B cell (primary cell): ENCODE data around the gene ZDHHC11. TPM values are rescaled to one million over a fixed set of nuclear protein-coding genes. Genes with fewer than 3 reads are reported as not detected.
"Not testable (repeated sequence)": the region's sequence is repeated elsewhere in the genome, so short reads cannot be mapped to it uniquely, and the experiment has no call there.

Experiments used
- ATAC-seq: fragments of 200-7000 bp; cut with Tn5 transposase; one replicate; pipeline ENCODE4 v1.10.0; 2021; ENCODE audit warnings: low read depth, mild to moderate bottlenecking, moderate number of reproducible peaks, moderate library complexity
- CTCF ChIA-PET: fragments of 350-600 bp; sonication (Branson Sonifier 250); formaldehyde crosslinking; loops from one replicate; lab custom pipeline; 2021; ENCODE audit warnings: antibody characterized with exemption, inconsistent platforms; lab: Charles Lee
- POLR2A ChIA-PET: fragments of 350-600 bp; sonication (Branson Sonifier 250); formaldehyde crosslinking; loops from one replicate; lab custom pipeline; 2021; ENCODE audit warnings: antibody characterized with exemption; lab: Charles Lee
- DNase-seq: peaks from one replicate; pipeline ENCODE4 v3.0.0; 2013
- H2AFZ ChIP-seq: 2 replicates; pipeline ENCODE4 v1.6.1; 2012; ENCODE audit warnings: mild to moderate bottlenecking, low read depth, low read length; ENCODE audit not compliant: insufficient read depth, poor library complexity, severe bottlenecking
- H3K27ac ChIP-seq, 2 donors: 1 replicate in 1 of 2; 2 replicates in 1 of 2; pipeline ENCODE4 v1.5.1; 2012 to 2013; ENCODE audit warnings: low read length in 2 of 2, mild to moderate bottlenecking in 2 of 2, moderate library complexity in 1 of 2
- H3K27me3 ChIP-seq, 4 experiments: fragments of 200-600 bp in 1 of 4; sonication (generic) in 1 of 4; replicated peaks in 1 of 4; 1 replicate in 2 of 4; 2 replicates in 2 of 4; pipeline versions ENCODE4 v1.6.1 to v1.7.0; 2013 to 2016; ENCODE audit warnings: low read length in 3 of 4, mild to moderate bottlenecking in 2 of 4, mixed read lengths in 1 of 4, moderate library complexity in 1 of 4; ENCODE audit not compliant: insufficient read depth in 4 of 4, control insufficient read depth in 3 of 4; ENCODE audit errors: control extremely low read depth in 1 of 4
- H3K36me3 ChIP-seq, 2 experiments: replicated peaks in 1 of 2; 1 replicate in 1 of 2; 2 replicates in 1 of 2; pipeline versions ENCODE4 v1.6.1 to v1.7.1; 2013; ENCODE audit warnings: low read length in 1 of 2; ENCODE audit not compliant: insufficient read depth in 2 of 2, control insufficient read depth in 1 of 2; ENCODE audit errors: control extremely low read depth in 1 of 2, extremely low read depth in 1 of 2
- H3K4me1 ChIP-seq, 2 donors: fragments of 200-600 bp in 1 of 2; sonication (generic) in 1 of 2; 1 replicate in 1 of 2; 2 replicates in 1 of 2; pipeline versions ENCODE4 v1.5.1 to v1.6.1; 2013 to 2017; ENCODE audit warnings: low read length in 2 of 2; ENCODE audit not compliant: control insufficient read depth in 2 of 2, insufficient read depth in 2 of 2
- H3K4me2 ChIP-seq: replicated peaks from 2 replicates; pipeline ENCODE3; 2012; ENCODE audit warnings: mild to moderate bottlenecking, low read depth, low read length; ENCODE audit not compliant: poor library complexity, severe bottlenecking
- H3K4me3 ChIP-seq, 5 experiments: fragments of 200-600 bp in 1 of 5; sonication (generic) in 1 of 5; 1 replicate in 3 of 5; 2 replicates in 2 of 5; pipeline versions ENCODE4 v1.5.1 to v1.7.0; 2011 to 2016; ENCODE audit warnings: low read length in 4 of 5, mild to moderate bottlenecking in 4 of 5, low read depth in 2 of 5, control low read depth in 1 of 5, moderate library complexity in 1 of 5; ENCODE audit not compliant: insufficient read depth in 1 of 5; ENCODE audit errors: control extremely low read depth in 1 of 5, extremely low read depth in 1 of 5
- H3K79me2 ChIP-seq: fragments of 200-600 bp; sonication (generic); one replicate; pipeline ENCODE4 v1.6.0; 2016; ENCODE audit warnings: low read length; ENCODE audit not compliant: control insufficient read depth, insufficient read depth
- H3K9ac ChIP-seq: fragments of 200-600 bp; sonication (generic); 2 replicates; pipeline ENCODE4 v1.6.1; 2017; ENCODE audit warnings: mild to moderate bottlenecking, low read length, moderate library complexity
- H3K9me3 ChIP-seq, 3 donors: one replicate each; pipeline versions ENCODE4 v1.6.1 to v1.7.1; 2013; ENCODE audit warnings: low read length in 2 of 3; ENCODE audit not compliant: control insufficient read depth in 2 of 3, insufficient read depth in 1 of 3; ENCODE audit errors: control extremely low read depth in 1 of 3
- H4K20me1 ChIP-seq: 2 replicates; pipeline ENCODE4 v1.6.0; 2012; ENCODE audit warnings: mild to moderate bottlenecking, low read length; ENCODE audit not compliant: insufficient read depth, control insufficient read depth, poor library complexity, severe bottlenecking
- H3K27ac Mint-ChIP-seq: one replicate; pipeline ENCODE4 v1.8.0; 2021; ENCODE audit warnings: mixed read lengths
- H3K27me3 Mint-ChIP-seq: one replicate; pipeline ENCODE4 v1.8.0; 2021; ENCODE audit warnings: mixed read lengths
- H3K4me1 Mint-ChIP-seq: one replicate; pipeline ENCODE4 v1.8.0; 2021; ENCODE audit warnings: mixed read lengths
- H3K4me3 Mint-ChIP-seq: one replicate; pipeline ENCODE4 v1.8.0; 2021; ENCODE audit warnings: mixed read lengths
- H3K9me3 Mint-ChIP-seq: one replicate; pipeline ENCODE4 v1.8.0; 2022; ENCODE audit warnings: mixed read lengths; ENCODE audit not compliant: insufficient read depth
- WGBS: methylation state at CpG from one replicate; pipeline ENCODE4 v1.1.5; 2013; ENCODE audit warnings: missing lambda C conversion rate; ENCODE audit not compliant: insufficient coverage; 5-methylcytosine and 5-hydroxymethylcytosine counted together
- intact Hi-C: fragments of 100-400 bp; cut with micrococcal nuclease; formaldehyde crosslinking; loops from one replicate; pipeline ENCODE4 v1.10.0; 2022
- polyA plus RNA-seq: library from polyadenylated mRNA; depleted of rRNA; stranded (reverse); fragments of >200 nt; gene quantifications from 2 replicates; pipeline ENCODE4 v1.2.3, GENCODE V29; 2012
- total RNA-seq, 2 donors: library from RNA; stranded (reverse); fragments of 120-200 nt in 1 of 2; gene quantifications; 1 replicate in 1 of 2; 2 replicates in 1 of 2; pipeline versions ENCODE4 v1.2.3 to v1.2.4, GENCODE V29; 2013 to 2022

Gene ZDHHC11
- total and polyA plus RNA-seq, 2 donors (not counting 1 experiment from before 2014, with no cell fraction given) = 0.69 to 3.0 TPM

DNA sequence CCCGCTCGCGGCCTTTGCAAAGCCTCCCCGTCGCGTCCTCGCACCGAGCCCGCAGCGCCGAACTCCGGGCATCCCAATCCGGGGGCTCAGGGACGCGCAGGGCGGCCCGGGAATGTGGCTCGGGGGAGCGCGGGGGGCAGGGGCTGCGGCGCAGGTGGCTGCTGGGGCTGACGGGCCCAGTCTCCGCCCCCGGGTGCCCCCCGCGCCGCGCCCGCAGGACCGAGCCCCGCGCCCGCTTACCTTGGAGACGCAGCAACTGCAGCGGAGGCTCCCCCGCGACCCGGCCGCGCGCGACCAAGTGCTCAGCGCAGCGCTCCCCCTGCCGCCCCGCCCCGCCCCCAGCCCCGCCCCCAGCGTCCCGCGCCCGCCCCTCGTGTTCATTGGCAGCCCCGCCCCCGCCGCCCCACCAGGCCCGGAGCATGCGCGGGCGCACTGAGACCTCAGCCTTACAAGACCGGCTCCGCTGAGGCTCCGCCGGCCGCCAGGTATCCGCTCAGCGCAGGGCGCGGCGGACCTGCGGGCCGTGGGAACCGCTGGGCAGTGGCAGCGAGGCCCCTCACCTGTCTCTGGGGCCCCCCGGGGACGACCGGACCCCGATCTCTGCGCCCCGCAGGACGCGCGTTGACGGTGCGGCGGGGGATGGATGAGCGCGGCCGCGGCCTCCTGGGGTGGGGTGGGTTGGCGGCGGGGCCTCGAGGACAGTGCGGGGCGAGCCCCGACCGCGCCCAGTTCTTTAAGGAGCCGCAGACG lies 66.2 kb downstream of the ZDHHC11 start, which contains the start of gene ZDHHC11B:
TSS of gene ZDHHC11B (minus strand) at position 302 of the 750 bp plus-strand sequence. CDS start 17,810 bp downstream, outside the sequence.
- Mint-ChIP-seq H3K4me3 (peak within 1 kb of the TSS; percentile 83), H3K27ac (peak within 1 kb of the TSS; percentile 56)
- H3K4me2 ChIP-seq = peak within 1 kb of the TSS; percentile 97
- intact Hi-C loops, H3K27ac ChIP-seq, CTCF ChIA-PET, H3K27me3 Mint-ChIP-seq, H3K36me3 ChIP-seq, H3K4me1 Mint-ChIP-seq, H3K9me3 Mint-ChIP-seq, POLR2A ChIA-PET, H3K79me2 ChIP-seq, H4K20me1 ChIP-seq, H3K9me3 ChIP-seq: not testable (repeated sequence)
- peak; percentile 89 for DNase-seq
- peak; percentile 81 for ATAC-seq
- H2AFZ ChIP-seq = peak within 1 kb of the TSS; percentile 96
- H3K4me3 ChIP-seq = peak within 1 kb of the TSS in 4 of 5 experiments; percentile 41 to 65 (median 60)
- peaks cover 12 to 15% of the 10 kb centered on the region in 2 donors for H3K4me1 ChIP-seq
- H3K9ac ChIP-seq = peak within 1 kb of the TSS; percentile 63
- H3K27me3 ChIP-seq = peaks cover 0 to 12% (median 5%) of the 10 kb centered on the region in 4 experiments
- under 1% methylated on average over 99 of the region's 101 CpGs for WGBS

DNA sequence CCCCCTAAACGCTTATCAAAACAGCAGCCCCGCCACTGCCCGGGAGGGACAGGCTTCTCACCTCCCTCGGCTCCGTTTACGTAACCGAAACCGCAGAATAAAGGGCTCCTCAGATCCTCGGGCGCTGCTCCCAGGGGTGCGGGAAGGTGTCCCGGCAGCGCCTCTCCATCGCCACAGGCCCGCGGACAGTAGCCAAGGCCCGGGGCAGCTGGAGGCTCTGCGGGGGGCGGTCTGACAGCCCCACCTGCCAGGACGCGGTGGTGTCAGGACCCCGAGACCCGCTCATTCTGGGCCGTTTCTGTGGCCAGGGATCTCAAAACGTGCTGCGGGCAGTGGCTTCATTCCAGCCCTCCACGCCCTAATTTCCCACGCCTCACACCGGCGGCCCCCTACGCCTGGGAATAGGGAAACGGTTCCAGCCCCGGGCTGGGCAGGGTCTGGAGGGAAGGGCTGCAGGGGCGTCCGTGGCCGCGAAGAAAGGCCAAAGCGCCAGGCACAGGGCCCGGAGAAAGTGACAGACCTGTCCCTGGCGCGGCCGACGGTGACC lies 66.8 kb downstream of the ZDHHC11 start:
- H4K20me1 ChIP-seq, CTCF ChIA-PET, intact Hi-C loops, H3K9me3 Mint-ChIP-seq, POLR2A ChIA-PET, H3K27ac ChIP-seq, H3K4me1 Mint-ChIP-seq, ATAC-seq, H3K27me3 Mint-ChIP-seq, H3K36me3 ChIP-seq, H3K79me2 ChIP-seq, H3K27ac Mint-ChIP-seq, H3K9me3 ChIP-seq: not testable (repeated sequence)
- Histone ChIP-seq H3K4me2 (peak overlapping the region; percentile 97), H3K27me3 (peaks cover 0 to 11% (median 5%) of the 10 kb centered on the region in 4 experiments), H3K4me1 (peaks cover 12 to 15% of the 10 kb centered on the region in 2 donors), H3K4me3 (peak overlapping the region in 4 of 5 experiments; percentile 29 to 55 (median 46)), H3K9ac (peak overlapping the region; percentile 55), H2AFZ (peak overlapping the region; percentile 55)
- DNase-seq = peak; percentile 61
- peak overlapping the region; percentile 65 for H3K4me3 Mint-ChIP-seq
- under 1% methylated on average over 34 of the region's 43 CpGs for WGBS

DNA sequence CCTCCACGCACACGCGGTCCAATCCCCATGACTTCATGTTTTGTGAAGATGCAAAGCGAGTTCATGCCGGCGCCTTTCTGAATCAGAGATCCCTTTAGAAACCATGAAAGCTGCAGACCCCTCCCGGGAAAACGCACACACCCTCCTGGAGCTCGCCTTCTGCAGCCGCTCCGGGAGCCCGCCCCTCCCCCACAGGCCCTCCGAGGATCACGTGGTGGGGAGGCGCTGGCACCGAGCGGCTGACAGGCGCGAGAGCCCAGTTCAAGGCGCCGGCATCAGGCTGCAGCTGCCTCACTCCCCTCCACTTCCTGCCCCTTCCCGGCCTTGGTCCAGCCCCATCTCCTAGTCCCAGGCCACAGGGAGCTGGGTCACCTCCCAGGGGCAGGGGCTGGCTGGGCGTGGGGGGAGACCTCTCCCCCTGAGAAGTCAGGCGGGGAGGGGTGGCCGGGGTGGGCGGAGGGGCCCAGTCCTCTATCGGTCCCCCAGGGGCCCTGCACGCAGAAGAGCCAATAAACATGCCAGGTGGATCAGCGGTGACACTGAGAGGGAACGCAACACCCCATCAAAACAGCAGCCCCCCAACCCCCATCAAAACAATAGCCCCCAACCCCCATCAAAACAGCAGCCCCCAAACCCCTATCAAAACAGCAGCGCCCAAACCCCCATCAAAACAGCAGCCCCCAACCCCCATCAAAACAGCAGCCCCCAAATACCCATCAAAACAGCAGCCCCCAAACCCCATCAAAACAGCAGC lies 67.6 kb downstream of the ZDHHC11 start:
- intact Hi-C loops, POLR2A ChIA-PET, H2AFZ ChIP-seq, CTCF ChIA-PET, H3K4me1 Mint-ChIP-seq, H3K27ac ChIP-seq, H3K9me3 ChIP-seq, H3K4me3 ChIP-seq, H4K20me1 ChIP-seq, H3K79me2 ChIP-seq, H3K9ac ChIP-seq, H3K36me3 ChIP-seq, H3K9me3 Mint-ChIP-seq, DNase-seq, H3K27me3 Mint-ChIP-seq, ATAC-seq, H3K27ac Mint-ChIP-seq: not testable (repeated sequence)
- peak overlapping the region; percentile 65 for H3K4me3 Mint-ChIP-seq
- Histone ChIP-seq H3K4me2 (peak overlapping the region; percentile 97), H3K27me3 (peaks cover 0 to 11% (median 4%) of the 10 kb centered on the region in 4 experiments), H3K4me1 (peaks cover 12 to 15% of the 10 kb centered on the region in 2 donors)
- WGBS = 1% methylated on average over 10 of the region's 31 CpGs
